ENCODE data around the gene CARS2.

CARS2 gene

GRCh38 chr13:110723598-110723997 lies 17.7 kb upstream of the CARS2 start:
- TF ChIP-seq TAF1 (IDR thresholded peaks at IDR 0.05; ENCODE audit: low read depth, low read length) (no peak), POLR2AphosphoS5 (IDR thresholded peaks at IDR 0.05; ENCODE audit: low read depth, low read length) (no peak), PAX5 (IDR thresholded peaks at IDR 0.05; ENCODE audit: insufficient read depth, low read length, severe bottlenecking) (no peak), POLR2A (IDR thresholded peaks at IDR 0.05; ENCODE audit: low read depth, low read length) (no peak), POU2F2 (IDR thresholded peaks at IDR 0.05; ENCODE audit: low read depth, low read length) (no peak), SPI1 (IDR thresholded peaks at IDR 0.05; ENCODE audit: low read depth, low read length) (no peak)
- FAIRE-seq (no peak), DNase-seq (ENCODE audit: insufficient read length, low spot score) (no peak)

DNA sequence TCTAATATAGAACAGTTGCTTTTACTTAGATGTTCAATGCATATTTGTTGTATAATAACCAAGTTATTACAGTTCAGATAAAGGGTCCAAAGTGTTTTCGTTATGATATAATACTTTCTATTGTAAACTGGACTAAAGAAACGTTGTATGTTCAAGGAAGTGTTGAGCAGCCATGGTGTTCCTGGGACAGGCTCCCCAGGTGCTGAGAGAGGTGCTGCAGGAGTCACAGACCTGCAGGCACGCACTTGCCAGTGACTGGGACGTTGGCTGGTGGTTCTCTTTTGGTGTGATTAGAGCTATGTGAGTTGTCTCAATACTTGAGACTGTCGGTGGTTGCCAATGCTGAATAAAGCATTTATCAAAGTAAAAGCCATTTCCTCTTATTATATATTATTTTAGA lies 17.1 kb upstream of the CARS2 start:
- TF ChIP-seq POLR2AphosphoS5 (IDR thresholded peaks at IDR 0.05; ENCODE audit: low read depth, low read length) (no peak), TAF1 (IDR thresholded peaks at IDR 0.05; ENCODE audit: low read depth, low read length) (no peak), SPI1 (IDR thresholded peaks at IDR 0.05; ENCODE audit: low read depth, low read length) (no peak), POLR2A (IDR thresholded peaks at IDR 0.05; ENCODE audit: low read depth, low read length) (no peak), POU2F2 (IDR thresholded peaks at IDR 0.05; ENCODE audit: low read depth, low read length) (no peak), PAX5 (IDR thresholded peaks at IDR 0.05; ENCODE audit: insufficient read depth, low read length, severe bottlenecking) (no peak)
- DNase-seq (ENCODE audit: insufficient read length, low spot score): no peak
- FAIRE-seq: no peak

GRCh38 chr13:110719036-110719710 lies 13.3 kb upstream of the CARS2 start:
- no peak for DNase-seq (ENCODE audit: insufficient read length, low spot score)
- no peak for FAIRE-seq
- TF ChIP-seq SPI1 (IDR thresholded peaks at IDR 0.05; ENCODE audit: low read depth, low read length) (no peak), POLR2A (IDR thresholded peaks at IDR 0.05; ENCODE audit: low read depth, low read length) (no peak), POLR2AphosphoS5 (IDR thresholded peaks at IDR 0.05; ENCODE audit: low read depth, low read length) (no peak), PAX5 (IDR thresholded peaks at IDR 0.05; ENCODE audit: insufficient read depth, low read length, severe bottlenecking) (no peak), TAF1 (IDR thresholded peaks at IDR 0.05; ENCODE audit: low read depth, low read length) (no peak), POU2F2 (IDR thresholded peaks at IDR 0.05; ENCODE audit: low read depth, low read length) (no peak)

DNA sequence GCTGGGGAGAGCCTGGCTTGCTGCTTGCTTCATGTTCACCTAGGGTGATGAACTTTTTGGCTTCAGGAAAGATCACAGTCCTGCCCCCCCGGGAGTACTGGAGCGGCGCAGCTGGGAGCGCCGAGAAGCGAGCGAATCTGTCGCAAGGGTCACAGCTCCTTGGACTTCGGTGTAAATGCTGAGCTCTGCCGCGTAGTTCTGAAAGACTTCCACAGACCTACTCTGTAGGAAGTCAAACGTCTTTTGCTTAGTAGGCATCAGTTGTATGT lies 10.3 kb upstream of the CARS2 start:
- DNase-seq (ENCODE audit: insufficient read length, low spot score) (no peak), FAIRE-seq (peak; percentile 13)
- TF ChIP-seq SPI1 (IDR thresholded peaks at IDR 0.05; ENCODE audit: low read depth, low read length): no peak
- no peak for TF ChIP-seq TAF1 (IDR thresholded peaks at IDR 0.05; ENCODE audit: low read depth, low read length)
- TF ChIP-seq POLR2AphosphoS5 (IDR thresholded peaks at IDR 0.05; ENCODE audit: low read depth, low read length): no peak
- no peak for TF ChIP-seq PAX5 (IDR thresholded peaks at IDR 0.05; ENCODE audit: insufficient read depth, low read length, severe bottlenecking)
- no peak for TF ChIP-seq POLR2A (IDR thresholded peaks at IDR 0.05; ENCODE audit: low read depth, low read length)
- TF ChIP-seq POU2F2 (IDR thresholded peaks at IDR 0.05; ENCODE audit: low read depth, low read length): no peak

- peak; percentile 14 for TF ChIP-seq PAX5 (IDR thresholded peaks at IDR 0.05; ENCODE audit: insufficient read depth, low read length, severe bottlenecking)
- no peak for TF ChIP-seq POLR2A (IDR thresholded peaks at IDR 0.05; ENCODE audit: low read depth, low read length)
- TF ChIP-seq TAF1 (IDR thresholded peaks at IDR 0.05; ENCODE audit: low read depth, low read length): peak; percentile 64
- DNase-seq (ENCODE audit: insufficient read length, low spot score) (peak; percentile 93), FAIRE-seq (peak; percentile 98)
These were observed 9.7 kb upstream of the CARS2 start for GRCh38 chr13:110715395-110716246.

- TF ChIP-seq POU2F2 (IDR thresholded peaks at IDR 0.05; ENCODE audit: low read depth, low read length): peak; percentile 99
- no peak for TF ChIP-seq PAX5 (IDR thresholded peaks at IDR 0.05; ENCODE audit: insufficient read depth, low read length, severe bottlenecking)
- TF ChIP-seq SPI1 (IDR thresholded peaks at IDR 0.05; ENCODE audit: low read depth, low read length): no peak
- peak; percentile 100 for TF ChIP-seq POLR2A (IDR thresholded peaks at IDR 0.05; ENCODE audit: low read depth, low read length)
- peak; percentile 100 for TF ChIP-seq POLR2AphosphoS5 (IDR thresholded peaks at IDR 0.05; ENCODE audit: low read depth, low read length)
- peak; percentile 96 for TF ChIP-seq TAF1 (IDR thresholded peaks at IDR 0.05; ENCODE audit: low read depth, low read length)
- FAIRE-seq (no peak), DNase-seq (ENCODE audit: insufficient read length, low spot score) (no peak)
These were observed 9.0 kb upstream of the CARS2 start for GRCh38 chr13:110714797-110715394.

- DNase-seq (ENCODE audit: insufficient read length, low spot score): no peak
- peak; percentile 70 for FAIRE-seq
- TF ChIP-seq TAF1 (IDR thresholded peaks at IDR 0.05; ENCODE audit: low read depth, low read length) (no peak; the same call in 1 of the 2 replicates), PAX5 (IDR thresholded peaks at IDR 0.05; ENCODE audit: insufficient read depth, low read length, severe bottlenecking) (no peak), POLR2A (IDR thresholded peaks at IDR 0.05; ENCODE audit: low read depth, low read length) (no peak), POU2F2 (IDR thresholded peaks at IDR 0.05; ENCODE audit: low read depth, low read length) (no peak), POLR2AphosphoS5 (IDR thresholded peaks at IDR 0.05; ENCODE audit: low read depth, low read length) (no peak), SPI1 (IDR thresholded peaks at IDR 0.05; ENCODE audit: low read depth, low read length) (no peak)
These were observed 8.3 kb upstream of the CARS2 start for GRCh38 chr13:110713981-110714796.

DNA sequence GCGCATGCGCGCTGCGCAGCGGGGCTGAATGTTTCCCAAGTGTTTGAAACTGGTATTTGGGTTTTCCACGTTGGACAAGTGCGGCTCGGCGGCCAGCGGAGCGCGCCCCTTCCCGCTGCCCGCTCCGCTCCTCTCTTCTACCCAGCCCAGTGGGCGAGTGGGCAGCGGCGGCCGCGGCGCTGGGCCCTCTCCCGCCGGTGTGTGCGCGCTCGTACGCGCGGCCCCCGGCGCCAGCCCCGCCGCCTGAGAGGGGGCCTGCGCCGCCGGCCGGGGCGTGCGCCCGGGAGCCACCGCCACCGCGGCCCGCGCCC lies 7.7 kb upstream of the CARS2 start, which contains the start of gene ING1:
TSS of gene ING1 (plus strand) at position 59 of the 311 bp plus-strand sequence. CDS start 450 bp downstream, outside the sequence.
- TF ChIP-seq POU2F2 (IDR thresholded peaks at IDR 0.05; ENCODE audit: low read depth, low read length): no peak
- TF ChIP-seq TAF1 (IDR thresholded peaks at IDR 0.05; ENCODE audit: low read depth, low read length): no peak
- no peak for TF ChIP-seq SPI1 (IDR thresholded peaks at IDR 0.05; ENCODE audit: low read depth, low read length)
- TF ChIP-seq PAX5 (IDR thresholded peaks at IDR 0.05; ENCODE audit: insufficient read depth, low read length, severe bottlenecking): no peak
- TF ChIP-seq POLR2AphosphoS5 (IDR thresholded peaks at IDR 0.05; ENCODE audit: low read depth, low read length): no peak
- TF ChIP-seq POLR2A (IDR thresholded peaks at IDR 0.05; ENCODE audit: low read depth, low read length): no peak
- no peak for DNase-seq (ENCODE audit: insufficient read length, low spot score)
- FAIRE-seq: no peak

All from GM12891 (cell line).